ENCODE data around the gene CDK18.

DNA sequence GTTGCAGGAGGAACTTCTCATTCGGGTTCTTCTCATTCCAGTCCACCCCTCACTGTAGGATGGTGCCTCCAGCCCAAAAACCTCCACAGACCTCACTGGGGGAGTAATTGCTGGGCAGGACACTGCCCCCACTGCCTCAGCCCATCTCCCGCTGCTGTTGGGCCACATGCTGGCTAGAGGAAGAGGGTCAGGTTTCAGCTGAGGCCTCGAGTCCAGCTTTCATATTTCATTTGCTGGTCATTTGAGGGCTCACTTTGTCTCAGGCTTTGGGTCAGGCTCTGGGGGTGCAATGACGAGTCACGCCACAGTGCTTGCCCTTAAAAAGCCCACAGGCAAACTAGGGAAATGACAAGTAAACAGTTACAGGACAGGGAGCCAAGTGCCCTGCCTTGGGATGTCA is 9.3 kb downstream of the CDK18 start:
- TF ChIP-seq BHLHE40 (IDR thresholded peaks at IDR 0.05; ENCODE audit: borderline replicate concordance): no peak
- no peak for TF ChIP-seq ELF4 (IDR thresholded peaks at IDR 0.05)
- no peak for TF ChIP-seq PKNOX1 (IDR thresholded peaks at IDR 0.05)
- TF ChIP-seq SUZ12 (IDR thresholded peaks at IDR 0.05): no peak
- TF ChIP-seq ARNT (IDR thresholded peaks at IDR 0.05): no peak
